Urothelium cell line (cell line): ENCODE measurements around the gene UBXN2A.

ENCODE experiments used
- DNase-seq: peaks from one replicate; pipeline ENCODE4 v3.0.0; 2011; ENCODE audit warnings: low spot score, mixed read lengths
- FAIRE-seq: peaks from 2 replicates; lab custom pipeline; 2011; peaks lifted over from hg19 to GRCh38; lab: Jason Lieb, UNC

Gene UBXN2A, protein sequence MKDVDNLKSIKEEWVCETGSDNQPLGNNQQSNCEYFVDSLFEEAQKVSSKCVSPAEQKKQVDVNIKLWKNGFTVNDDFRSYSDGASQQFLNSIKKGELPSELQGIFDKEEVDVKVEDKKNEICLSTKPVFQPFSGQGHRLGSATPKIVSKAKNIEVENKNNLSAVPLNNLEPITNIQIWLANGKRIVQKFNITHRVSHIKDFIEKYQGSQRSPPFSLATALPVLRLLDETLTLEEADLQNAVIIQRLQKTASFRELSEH

GRCh38 chr2:23939987-23940717 is at the start of gene UBXN2A:
TSS of gene UBXN2A (plus strand) at chr2:23940463. CDS start at chr2:23958315, 17,852 bp downstream.
- DNase-seq (peak; percentile 96), FAIRE-seq (no peak)

- FAIRE-seq = no peak
- DNase-seq = no peak
Observed at GRCh38 chr2:23900133-23900532, 40.1 kb upstream of the UBXN2A start.

DNA sequence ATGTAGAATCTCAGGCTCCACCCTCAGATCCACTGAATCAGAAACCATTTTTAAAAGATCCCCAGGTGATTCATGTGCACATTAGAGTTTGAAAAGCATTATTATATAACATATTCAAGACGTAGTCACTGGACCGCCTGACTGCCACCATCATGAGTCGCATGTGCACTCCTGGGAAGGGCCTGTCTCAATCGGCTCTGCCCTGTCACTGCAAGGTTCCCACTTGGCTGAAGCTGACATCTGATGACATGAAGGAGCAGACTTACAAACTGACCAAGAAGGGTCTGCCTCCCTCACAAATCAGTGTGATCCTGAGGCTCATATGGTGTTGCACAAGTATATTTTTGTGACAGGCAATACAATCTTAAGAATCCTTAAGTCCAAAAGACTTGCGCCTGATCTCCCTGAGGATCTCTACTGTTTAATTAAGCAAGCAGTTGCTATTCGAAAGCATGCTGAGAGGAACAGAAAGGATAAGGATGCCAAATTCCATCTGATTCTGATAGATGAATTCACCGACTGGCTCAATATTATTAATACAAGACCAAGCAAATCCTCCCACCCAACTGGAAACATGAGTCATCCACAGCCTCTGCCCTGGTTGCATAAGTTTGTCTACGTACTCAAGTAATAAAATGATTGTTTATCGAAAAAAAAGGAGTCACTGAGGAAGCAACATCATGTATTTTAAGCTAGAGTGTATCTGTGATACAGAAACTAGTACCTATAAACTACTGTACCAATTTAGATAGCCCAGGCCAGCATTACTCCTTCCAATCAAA is 39.5 kb upstream of the UBXN2A start:
- FAIRE-seq (no peak), DNase-seq (peak; percentile 14)

GRCh38 chr2:23901966-23902846 is 38.1 kb upstream of the UBXN2A start:
- no peak for FAIRE-seq
- no peak for DNase-seq

DNA sequence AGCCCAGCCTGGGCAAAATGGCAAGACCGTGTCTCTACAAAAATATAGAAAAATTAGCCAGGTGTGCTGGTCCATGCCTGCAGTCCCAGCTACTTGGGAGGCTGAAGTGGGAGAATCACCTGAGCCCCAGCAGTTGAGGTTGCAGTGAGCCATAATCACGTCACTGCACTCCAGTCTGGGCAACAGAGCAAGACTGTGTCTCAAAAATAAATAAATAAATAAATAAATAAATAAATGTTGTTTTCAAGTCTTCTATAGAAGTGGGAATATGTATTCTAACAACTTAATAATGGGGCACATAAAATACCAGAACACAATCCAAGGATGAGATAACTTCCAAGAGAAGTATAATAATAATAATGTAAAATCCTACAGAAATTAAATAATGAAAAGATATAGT is 37.2 kb upstream of the UBXN2A start:
- FAIRE-seq = no peak

GRCh38 chr2:23904215-23904614 is 36.0 kb upstream of the UBXN2A start:
- FAIRE-seq (no peak), DNase-seq (no peak)

More for the DNA sequence above, 37.2 kb upstream of the UBXN2A start:
- DNase-seq = no peak

GRCh38 chr2:23904692-23905091 is 35.6 kb upstream of the UBXN2A start:
- DNase-seq (no peak), FAIRE-seq (no peak)

- no peak for FAIRE-seq
- no peak for DNase-seq
Observed at GRCh38 chr2:23905155-23905554, 35.1 kb upstream of the UBXN2A start.

- no peak for FAIRE-seq
- DNase-seq = no peak
Observed at GRCh38 chr2:23912054-23912453, 28.2 kb upstream of the UBXN2A start.

DNA sequence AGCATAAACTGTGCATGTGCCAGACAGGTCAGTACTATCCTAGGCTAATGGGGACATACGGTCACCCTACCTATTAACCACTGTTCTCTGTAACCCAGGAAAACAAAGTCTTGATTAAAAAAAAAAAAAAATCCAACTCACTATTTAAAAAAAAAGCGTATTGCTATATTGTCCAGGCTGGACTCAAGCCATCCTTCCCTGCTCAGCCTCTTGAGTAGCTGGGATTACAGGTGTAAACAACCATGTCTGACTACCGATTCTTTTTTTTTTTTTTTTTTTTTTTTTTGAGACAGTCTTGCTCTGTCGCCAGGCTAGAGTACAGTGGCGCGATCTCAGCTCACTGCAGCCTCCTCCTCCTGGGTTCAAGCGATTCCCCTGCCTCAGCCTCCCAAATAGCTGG is 24.9 kb upstream of the UBXN2A start:
- FAIRE-seq (no peak), DNase-seq (no peak)

DNA sequence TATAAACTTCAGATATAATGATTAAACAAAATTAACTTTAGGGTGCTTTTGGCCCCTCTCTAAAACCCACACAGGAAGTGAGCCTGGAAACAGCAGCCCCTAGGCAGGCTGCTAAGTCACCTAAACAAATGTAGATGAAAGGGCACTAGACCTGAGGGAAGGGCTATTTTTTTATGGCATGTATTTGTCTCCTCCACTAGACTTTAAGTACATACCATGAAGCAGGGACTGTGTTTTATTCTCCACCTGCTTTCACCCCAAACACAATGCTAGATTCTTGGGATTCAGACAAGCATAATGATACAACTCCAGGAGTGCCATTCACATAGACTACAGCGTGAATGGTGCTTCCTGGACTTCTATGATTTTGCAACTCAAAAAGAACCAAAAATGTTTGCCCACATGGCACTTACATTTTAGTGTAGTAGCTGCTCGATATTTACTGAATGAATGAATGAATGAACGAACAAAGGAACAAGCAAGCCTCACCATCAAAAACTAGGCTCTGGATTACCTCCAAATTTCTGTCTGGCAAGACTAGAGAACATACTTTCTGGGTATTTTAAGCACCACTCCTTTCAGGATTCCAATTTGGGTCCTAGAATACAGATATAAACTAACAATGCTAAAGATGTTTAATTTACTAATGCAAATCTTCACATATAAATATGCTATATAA is 23.4 kb upstream of the UBXN2A start:
- DNase-seq = no peak
- no peak for FAIRE-seq

DNA sequence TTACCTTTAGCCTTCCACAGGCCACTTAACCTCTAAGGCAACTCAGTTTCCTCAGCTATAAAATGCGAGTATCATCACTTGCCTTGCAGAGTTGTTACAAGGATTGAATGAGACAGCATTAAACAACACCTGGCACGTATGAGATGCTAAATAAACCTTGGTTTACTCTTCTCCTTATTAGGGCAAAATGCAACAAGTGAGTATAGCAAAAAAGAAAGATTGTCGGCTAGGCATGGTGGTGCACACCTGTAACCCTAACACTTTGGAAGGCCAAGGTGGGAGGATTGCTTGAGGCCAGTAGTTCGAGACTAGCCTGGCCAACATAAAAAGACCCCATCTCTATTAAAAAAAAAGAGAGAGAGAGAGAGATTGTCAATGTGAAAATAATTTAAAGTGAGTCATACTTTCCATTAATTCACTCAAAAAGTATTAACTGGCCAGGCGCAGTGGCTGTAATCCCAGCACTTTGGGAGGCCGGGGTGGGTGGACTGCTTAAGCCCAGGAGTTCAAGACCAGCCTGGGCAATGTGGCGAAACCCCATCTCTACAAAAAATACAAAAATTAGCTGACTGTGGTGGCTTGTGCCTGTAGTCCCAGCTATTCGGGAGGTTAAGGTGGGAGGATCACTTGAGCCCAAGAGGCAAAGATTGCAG is 21.3 kb upstream of the UBXN2A start:
- DNase-seq (no peak), FAIRE-seq (no peak)

DNA sequence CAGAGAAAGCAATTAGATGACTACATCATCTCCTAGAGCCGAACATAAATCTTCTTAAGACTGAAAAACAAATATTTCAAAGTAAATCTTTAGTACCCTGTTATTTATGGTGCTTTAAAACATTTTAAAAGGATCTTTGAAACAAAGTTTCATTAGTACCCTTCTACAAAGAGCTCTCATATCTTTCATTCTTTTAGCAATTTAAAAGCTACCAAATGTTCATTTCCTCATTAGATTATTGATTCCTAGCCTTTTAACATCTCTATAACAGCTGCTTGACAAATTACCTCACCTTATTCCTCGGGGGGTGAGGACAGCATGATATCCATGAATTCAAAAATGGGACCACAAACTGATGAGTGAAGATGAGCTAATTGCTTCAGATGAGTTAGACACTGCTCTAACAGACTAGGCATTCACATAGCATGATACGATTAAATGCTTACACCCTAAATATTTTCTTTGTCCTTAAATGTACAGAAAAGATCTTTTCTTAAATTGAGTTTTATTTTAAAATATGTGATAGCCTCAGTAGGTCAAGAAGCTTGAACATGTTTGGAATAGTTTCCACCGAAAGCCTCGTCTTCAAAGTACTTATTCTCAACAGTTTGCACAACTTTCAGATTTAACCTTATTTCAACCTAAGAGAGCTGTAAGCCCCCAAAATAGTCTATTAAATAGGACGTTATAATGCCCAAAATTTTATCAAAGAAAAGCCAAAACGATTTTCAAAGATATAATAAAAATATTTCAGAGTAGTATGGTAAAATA is 15.5 kb upstream of the UBXN2A start:
- FAIRE-seq (no peak), DNase-seq (no peak)

DNA sequence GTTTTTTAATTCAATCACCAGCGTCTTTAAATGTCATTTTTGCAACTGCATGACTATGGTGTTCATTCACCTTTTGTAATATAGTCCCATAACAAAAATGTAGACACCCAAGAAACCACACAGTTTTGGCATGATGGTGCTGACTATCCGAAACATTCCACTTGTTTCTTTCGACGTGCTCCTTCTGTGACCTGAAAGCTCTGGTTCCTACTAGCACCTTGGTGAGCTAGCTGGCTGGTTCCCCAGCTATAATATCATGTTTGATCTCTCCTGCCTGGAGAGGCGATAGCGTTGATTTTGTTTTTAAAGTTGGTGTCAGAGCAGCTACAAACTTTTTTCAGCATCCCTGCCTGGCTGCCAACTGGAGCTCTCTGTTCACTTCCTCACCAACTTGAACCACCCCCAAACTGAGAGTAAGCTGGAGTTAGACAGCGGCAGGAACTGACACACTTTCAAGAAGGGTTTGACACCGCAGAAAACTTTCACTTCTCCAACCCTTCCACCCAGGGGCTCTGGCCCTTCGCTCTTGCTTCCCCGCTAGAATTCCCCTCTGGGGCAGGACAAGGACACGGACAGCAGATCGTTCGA is 14.5 kb upstream of the UBXN2A start:
- FAIRE-seq (no peak), DNase-seq (peak; percentile 46)

- peak; percentile 49 for DNase-seq
- FAIRE-seq = no peak
Observed at GRCh38 chr2:23926290-23926749, 13.9 kb upstream of the UBXN2A start.

DNA sequence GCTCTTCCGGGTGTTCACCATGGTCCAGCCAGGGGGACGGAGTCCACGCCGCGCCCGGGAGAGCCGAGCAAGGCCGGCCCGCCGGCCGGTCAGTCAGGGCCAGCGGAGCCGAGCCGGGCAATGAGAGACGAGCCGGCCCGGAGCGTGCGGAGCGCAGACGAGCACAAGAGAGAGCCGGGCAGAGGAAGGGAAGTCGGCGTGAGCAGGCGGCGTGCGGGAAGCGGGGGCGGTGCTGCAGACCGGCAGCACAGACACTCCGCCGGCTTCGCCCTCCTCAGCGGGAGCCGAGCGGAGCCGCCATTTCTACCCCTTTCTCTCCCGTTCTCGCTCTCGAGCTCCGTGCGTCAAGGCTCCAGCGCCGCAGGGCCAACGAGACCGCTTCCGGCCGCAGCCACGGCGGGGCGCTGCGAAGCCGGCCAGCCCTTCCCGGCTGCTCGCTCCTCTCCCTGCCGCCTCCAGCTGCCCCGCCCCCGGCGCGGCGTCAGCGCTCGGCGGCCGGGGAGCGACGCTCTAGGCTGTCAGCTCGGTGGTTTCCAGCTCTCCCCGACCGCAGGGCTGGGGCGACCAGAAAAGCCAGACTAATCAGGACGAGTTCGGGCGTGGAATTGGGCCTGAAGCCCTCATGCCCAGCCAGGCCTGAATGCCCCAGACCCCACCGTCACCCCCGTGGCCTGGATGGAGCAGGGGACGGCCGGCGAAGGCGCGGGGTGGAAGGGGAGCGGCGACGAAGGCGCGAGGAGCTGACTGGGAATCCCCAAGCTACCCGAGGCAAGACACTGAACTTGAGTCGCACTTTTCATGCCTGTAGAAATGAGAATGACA is 13.3 kb upstream of the UBXN2A start, which contains the start of gene ATAD2B:
Gene ATAD2B, minus strand, starts transcription at position 374 of the 822 bp plus-strand sequence. Its CDS starts 353 bp downstream, at position 21.
- FAIRE-seq (peak; percentile 87), DNase-seq (peak; percentile 99)

- FAIRE-seq (peak; percentile 70), DNase-seq (no peak)
Observed at GRCh38 chr2:23934259-23934658, 6.0 kb upstream of the UBXN2A start.
